Heart left ventricle (tissue), 16 donors: ENCODE measurements around the gene SERPINB13. TPM values are rescaled to one million over a fixed set of nuclear protein-coding genes. Genes with fewer than 3 reads are reported as not detected.

Experiments
- ATAC-seq, 4 donors: fragments of 200-7000 bp; cut with Tn5 transposase; one replicate each; pipeline ENCODE4 v1.9.1; 2020 to 2022; ENCODE audit warnings: moderate library complexity in 4 of 4, mild to moderate bottlenecking in 3 of 4, moderate number of reproducible peaks in 1 of 4
- DNase-seq, 5 donors: peaks; one replicate each; pipeline ENCODE4 v3.0.0-alpha.2; 2020
- H3K27ac ChIP-seq, 12 donors: fragments of 200-600 bp; sonication (generic) in 4 of 12; one replicate each; pipeline versions ENCODE4 v1.5.0 to v1.8.0; 2016 to 2022; ENCODE audit warnings: mild to moderate bottlenecking in 2 of 12
- H3K27me3 ChIP-seq, 9 donors: fragments of 200-600 bp; sonication (generic) in 2 of 9; one replicate each; pipeline versions ENCODE4 v1.5.1 to v1.8.0; 2016 to 2022; ENCODE audit warnings: mild to moderate bottlenecking in 3 of 9
- H3K36me3 ChIP-seq, 9 donors: fragments of 200-600 bp; sonication (generic) in 2 of 9; one replicate each; pipeline versions ENCODE4 v1.5.0 to v1.8.0; 2018 to 2022; ENCODE audit warnings: mild to moderate bottlenecking in 2 of 9
- H3K4me1 ChIP-seq, 12 donors: fragments of 200-600 bp; sonication (generic) in 4 of 12; one replicate each; pipeline versions ENCODE4 v1.5.0 to v1.8.0; 2016 to 2022; ENCODE audit warnings: mild to moderate bottlenecking in 3 of 12
- H3K4me3 ChIP-seq, 12 donors: fragments of 200-600 bp; sonication (generic) in 4 of 12; one replicate each; pipeline versions ENCODE4 v1.5.0 to v1.8.0; 2017 to 2022; ENCODE audit warnings: mild to moderate bottlenecking in 9 of 12, moderate library complexity in 4 of 12
- H3K9me3 ChIP-seq, 12 donors: fragments of 200-600 bp; sonication (generic) in 4 of 12; one replicate each; pipeline versions ENCODE4 v1.5.0 to v1.8.0; 2016 to 2022; ENCODE audit warnings: mild to moderate bottlenecking in 1 of 12
- CTCF ChIP-seq, 12 donors: fragments of 200-600 bp; sonication (generic) in 4 of 12; IDR thresholded peaks; one replicate each; pipeline versions ENCODE4 v1.5.0 to v1.8.0; 2018 to 2022; ENCODE audit warnings: antibody characterized with exemption in 12 of 12, mild to moderate bottlenecking in 5 of 12
- POLR2A ChIP-seq, 2 donors: fragments of 450-650 bp; IDR thresholded peaks; one replicate each; pipeline ENCODE4 v1.6.1; 2017; ENCODE audit warnings: antibody characterized with exemption in 2 of 2, mild to moderate bottlenecking in 2 of 2, moderate library complexity in 2 of 2
- WGBS, 4 donors: extraction: QIAGEN DNeasy Blood & Tissue Kit in 2 of 4; methylation state at CpG; one replicate each; pipeline versions ENCODE4 v1.1.5 to v1.1.7; 2013 to 2018; 5-methylcytosine and 5-hydroxymethylcytosine counted together
- intact Hi-C, 10 donors: fragments of 100-400 bp; cut with DNase I; formaldehyde crosslinking; loops; one replicate each; pipeline versions ENCODE4 v1.11.1 to v1.14.2; 2022
- polyA plus RNA-seq, 2 donors: library from polyadenylated mRNA; stranded (reverse); fragments of 200-250 nt; gene quantifications; one replicate each; pipeline ENCODE4 v1.2.3, GENCODE V29; 2013
- total RNA-seq, 9 donors: library from RNA; depleted of rRNA in 2 of 9; stranded (reverse); fragments of >200 nt in 2 of 9; fragmentation: NEBNext Ultra II Directional in 3 of 9; extraction: Animal tissue kit (Norgen Biotek cat#: 25700) in 3 of 9; gene quantifications; one replicate each; pipeline versions ENCODE4 v1.1.0 to v1.2.4, GENCODE V29; 2016 to 2023
- donor health status: ischemic (EF 13 %, LVEDD 7.1; RV severe dilation, severe dysfunction).
- donor health status: healthy with polysubstance abuse.
- donor health status: DM: no; HTN: yes; CAD: no.
- donor health status: DM: no; HTN: no; CAD: no.
- donor health status: ischemic (EF 25% LVEDD 6.9; RV normal size, moderate dysfunction).
- donor health status: ischemic (EF 25% LVEDD 5.7; RV mildly dilated, moderate dysfunction).
- donor health status: healthy.
- donor health status: DM: yes; HTN: yes; CAD: no.
- donor health status: ischemic (EF 35%, LVEDD 5.7; RV mildly dilated, moderate dysfunction).
- donor health status: nonischemic (EF 11% LVEDD 7.7; RV severe dilation, severe dysfunction).
- donor health status: DM: yes; HTN: yes; CAD: no.
- donor health status: PGD.
- donor health status: ischemic (EF 29% LVEDD 5.4; RV normal size, mild dysfunction).
- donor health status: nonischemic (EF 23%, LVEDD 6.1; RV moderate dilation, normal function).

The SERPINB13 gene
- total and polyA plus RNA-seq, 11 donors = not detected

- intact Hi-C loops = no loop called here
- no peak for ATAC-seq
- no peaks in the 10 kb centered on the region for H3K4me1 ChIP-seq
- no peaks in the 10 kb centered on the region for H3K36me3 ChIP-seq
- H3K27ac ChIP-seq = no peak overlapping the region
- no peak overlapping the region for H3K4me3 ChIP-seq
- TF ChIP-seq POLR2A (IDR thresholded peaks at IDR 0.05) = no peak
- TF ChIP-seq CTCF (IDR thresholded peaks at IDR 0.05) = no peak
- 69 to 76% (median 72%) methylated on average over 6 of the region's 6 CpGs for WGBS, 4 donors
- H3K27me3 ChIP-seq = no peaks in the 10 kb centered on the region
- no peaks in the 10 kb centered on the region for H3K9me3 ChIP-seq
- DNase-seq = no peak
These were observed 16.4 kb upstream of the SERPINB13 start for GRCh38 chr18:63570721-63571120.

GRCh38 chr18:63575681-63576080, 11.5 kb upstream of the SERPINB13 start:
- TF ChIP-seq CTCF (IDR thresholded peaks at IDR 0.05) = no peak
- DNase-seq = no peak

GRCh38 chr18:63578357-63578958, 8.7 kb upstream of the SERPINB13 start:
- intact Hi-C loops = loop anchor here in 8 of 10 donors (1.0 to 5.0 kb wide), 4 partner anchors 56 to 61 kb away; no protein-coding TSS in a partner anchor
- WGBS, 4 donors = 8 to 11% (median 9%) methylated on average over 5 of the region's 5 CpGs
- TF ChIP-seq POLR2A (IDR thresholded peaks at IDR 0.05) (no peak), CTCF (IDR thresholded peaks at IDR 0.05) (peak; percentile 47 to 72 (median 60))
- no peaks in the 10 kb centered on the region for H3K4me1 ChIP-seq
- no peaks in the 10 kb centered on the region for H3K9me3 ChIP-seq
- H3K27ac ChIP-seq = no peak overlapping the region
- DNase-seq (no peak), ATAC-seq (no peak)
- H3K36me3 ChIP-seq = no peaks in the 10 kb centered on the region
- H3K27me3 ChIP-seq = no peaks in the 10 kb centered on the region
- no peak overlapping the region for H3K4me3 ChIP-seq

More at GRCh38 chr18:63575681-63576080, 11.5 kb upstream of the SERPINB13 start:
- no peaks in the 10 kb centered on the region for H3K27me3 ChIP-seq
- H3K4me3 ChIP-seq = no peak overlapping the region
- H3K4me1 ChIP-seq = no peaks in the 10 kb centered on the region
- no peak for ATAC-seq
- no peak overlapping the region for H3K27ac ChIP-seq
- intact Hi-C loops = loop anchor here in 4 of 10 donors (2.0 to 5.0 kb wide), 3 partner anchors 53 to 58 kb away; no protein-coding TSS in a partner anchor
- H3K36me3 ChIP-seq = no peaks in the 10 kb centered on the region
- H3K9me3 ChIP-seq = no peaks in the 10 kb centered on the region

- WGBS, 4 donors = 33 to 84% (median 53%) methylated on average over 2 of the region's 2 CpGs
- intact Hi-C loops = loop anchor here in 5 of 10 donors (2.0 to 10.0 kb wide), 4 partner anchors 57 to 65 kb away; partner anchors contain the start of gene SERPINB4 (in 1 of the 5)
These were observed 7.5 kb upstream of the SERPINB13 start for GRCh38 chr18:63579616-63580015.

More at GRCh38 chr18:63579616-63580015, 7.5 kb upstream of the SERPINB13 start:
- TF ChIP-seq POLR2A (IDR thresholded peaks at IDR 0.05) (no peak), CTCF (IDR thresholded peaks at IDR 0.05) (no peak)
- Histone ChIP-seq H3K4me1 (no peaks in the 10 kb centered on the region), H3K9me3 (no peaks in the 10 kb centered on the region), H3K27ac (no peak overlapping the region), H3K36me3 (no peaks in the 10 kb centered on the region), H3K27me3 (no peaks in the 10 kb centered on the region), H3K4me3 (no peak overlapping the region)
- DNase-seq (no peak), ATAC-seq (no peak)
